Stimulated activated CD8-positive, alpha-beta memory T cell treated with anti-CD3 and anti-CD28 coated beads, Interleukin-12 subunit alpha, Interleukin-12 subunit beta, amount 100 ng/mL, for 24 hours (primary cell): Measurements from ENCODE around the gene SHCBP1L.

Source experiments
- DNase-seq: peaks from one replicate; pipeline ENCODE4 v3.0.0-alpha.2; 2020; ENCODE audit errors: extremely low read depth

SHCBP1L gene

DNA sequence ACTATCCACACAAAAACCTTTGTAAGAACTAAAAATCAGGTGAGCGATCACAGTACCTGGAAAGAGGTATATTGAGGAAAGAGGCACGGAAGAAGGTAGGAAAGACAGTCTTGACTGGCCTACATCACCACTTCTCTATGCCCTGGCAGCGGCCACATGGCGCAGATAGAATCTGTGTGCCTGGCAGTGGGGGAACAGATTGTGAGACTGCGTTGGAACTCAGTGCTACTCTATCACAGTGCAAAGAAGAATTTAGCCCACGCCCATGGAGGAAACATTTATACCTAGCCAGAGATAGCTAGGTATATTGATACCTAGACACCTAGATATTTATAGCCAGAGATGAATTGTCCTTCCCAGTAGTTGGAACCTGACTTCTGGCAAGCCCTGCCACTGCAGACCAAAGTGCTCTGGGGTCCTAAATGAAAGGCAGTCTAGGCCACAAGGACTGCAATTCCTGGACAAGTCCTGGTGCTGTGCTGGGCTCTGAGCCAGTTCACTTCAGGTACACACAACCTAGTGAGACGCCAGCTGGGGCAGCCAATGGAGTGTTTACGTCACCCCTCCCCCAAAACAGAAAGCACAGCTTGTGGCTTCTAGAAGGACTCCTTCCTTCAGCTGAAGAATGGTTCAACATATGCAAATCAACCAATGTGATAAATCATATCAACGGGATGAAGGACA lies 61.9 kb downstream of the SHCBP1L start:
- no peak for DNase-seq

DNA sequence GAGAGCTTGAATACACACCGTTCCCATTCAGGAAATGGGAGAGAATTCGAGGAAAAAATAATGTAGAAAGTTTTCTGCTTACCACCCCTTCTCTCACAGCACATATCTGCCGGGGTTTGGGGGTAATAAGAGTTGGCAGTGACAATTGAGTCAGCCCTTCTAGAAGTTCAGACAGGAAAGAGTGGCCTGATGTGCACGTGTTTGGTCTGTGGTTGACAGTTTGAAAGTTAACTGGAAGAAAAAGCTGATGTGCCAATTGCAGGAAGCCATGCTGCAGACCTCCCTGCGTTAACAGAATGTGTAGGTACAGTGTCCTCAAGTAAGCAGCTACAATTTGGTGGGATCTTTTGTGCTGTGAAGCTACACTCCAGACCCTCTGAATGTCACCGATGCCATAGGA lies 63.0 kb downstream of the SHCBP1L start:
- no peak for DNase-seq

DNA sequence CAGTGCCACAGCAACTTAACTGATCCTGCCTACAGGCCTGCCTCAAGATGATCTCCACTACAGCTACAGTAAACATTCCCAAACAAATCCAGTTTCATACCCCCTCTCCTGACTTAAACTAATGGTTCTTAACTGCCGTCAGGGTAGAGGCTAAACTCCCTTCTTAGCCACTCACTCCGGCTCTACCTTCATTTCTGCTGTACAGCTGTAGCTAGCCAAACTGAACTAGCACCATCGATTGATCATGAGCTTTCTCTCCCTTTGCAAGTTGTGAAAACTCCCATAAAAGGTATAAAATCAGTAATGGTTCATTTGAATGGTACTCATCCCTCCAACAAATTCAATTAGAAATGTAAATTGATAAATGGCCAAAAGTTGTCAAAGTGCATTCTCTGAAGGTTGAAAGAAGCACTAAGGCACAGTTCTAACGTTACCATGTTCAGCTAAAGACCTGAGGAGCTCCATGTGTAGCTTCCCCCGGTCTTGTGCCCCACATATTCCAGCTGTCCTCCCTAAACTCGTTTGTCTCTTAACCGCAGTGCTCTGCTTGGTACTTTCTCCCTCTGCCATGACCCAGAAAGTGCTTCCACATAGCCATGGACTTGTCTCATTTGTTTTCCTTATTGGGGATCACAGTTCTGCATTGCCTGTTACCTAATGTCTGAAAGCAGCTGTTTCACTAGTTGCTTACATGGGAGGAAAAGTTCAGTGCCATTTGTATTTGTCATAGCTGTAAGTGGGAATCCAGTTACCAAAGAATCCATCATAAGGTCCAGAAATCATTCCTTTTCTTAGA lies 64.0 kb downstream of the SHCBP1L start:
- no peak for DNase-seq

DNA sequence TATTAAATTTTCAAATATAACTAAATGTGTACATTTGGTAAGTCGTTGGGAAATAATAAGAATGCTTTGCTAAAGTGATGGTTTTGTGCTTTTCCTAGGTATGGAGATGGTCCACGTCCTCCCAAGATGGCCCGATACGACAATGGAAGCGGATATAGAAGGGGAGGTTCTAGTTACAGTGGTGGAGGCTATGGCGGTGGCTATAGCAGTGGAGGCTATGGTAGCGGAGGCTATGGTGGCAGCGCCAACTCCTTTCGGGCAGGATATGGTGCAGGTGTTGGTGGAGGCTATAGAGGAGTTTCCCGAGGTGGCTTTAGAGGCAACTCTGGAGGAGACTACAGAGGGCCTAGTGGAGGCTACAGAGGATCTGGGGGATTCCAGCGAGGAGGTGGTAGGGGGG lies 66.0 kb downstream of the SHCBP1L start:
- no peak for DNase-seq

DNA sequence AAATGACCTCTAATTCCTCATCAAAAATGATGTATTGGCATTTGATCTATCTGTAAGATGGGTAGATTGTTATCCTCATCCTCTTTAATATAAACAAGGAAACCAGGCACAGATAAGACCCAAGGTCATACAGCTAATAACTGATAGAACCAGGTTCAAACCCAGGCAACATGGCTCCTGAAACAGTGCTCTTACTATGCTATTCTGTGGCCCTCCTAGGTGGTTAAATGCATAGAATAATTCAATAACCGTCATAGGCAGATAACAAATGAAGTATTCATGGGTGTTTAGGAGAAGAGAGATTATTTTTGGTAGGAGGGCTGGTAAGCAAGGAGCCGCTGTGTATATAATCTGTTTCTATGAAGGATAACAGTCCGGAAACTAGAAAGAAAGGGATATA lies 67.4 kb downstream of the SHCBP1L start:
- DNase-seq: no peak

DNA sequence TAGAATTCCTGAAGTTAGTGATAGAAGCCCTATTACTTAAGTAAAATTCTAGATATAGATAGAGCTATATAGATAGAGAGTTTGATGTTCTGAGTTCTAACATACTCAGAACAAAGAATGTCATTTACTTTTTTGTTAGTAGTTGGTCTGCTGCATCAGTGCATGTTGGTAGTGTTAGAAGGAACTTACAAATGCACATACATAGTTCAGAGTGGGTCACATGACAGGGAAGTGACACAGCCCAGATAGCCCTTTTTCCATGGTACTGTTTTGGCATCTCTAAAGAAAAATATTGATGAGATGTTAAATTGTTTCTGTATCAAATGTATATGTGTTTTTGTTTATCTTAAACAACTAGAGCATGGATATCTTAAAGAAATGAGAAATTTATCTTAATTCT lies 68.1 kb downstream of the SHCBP1L start:
- no peak for DNase-seq

DNA sequence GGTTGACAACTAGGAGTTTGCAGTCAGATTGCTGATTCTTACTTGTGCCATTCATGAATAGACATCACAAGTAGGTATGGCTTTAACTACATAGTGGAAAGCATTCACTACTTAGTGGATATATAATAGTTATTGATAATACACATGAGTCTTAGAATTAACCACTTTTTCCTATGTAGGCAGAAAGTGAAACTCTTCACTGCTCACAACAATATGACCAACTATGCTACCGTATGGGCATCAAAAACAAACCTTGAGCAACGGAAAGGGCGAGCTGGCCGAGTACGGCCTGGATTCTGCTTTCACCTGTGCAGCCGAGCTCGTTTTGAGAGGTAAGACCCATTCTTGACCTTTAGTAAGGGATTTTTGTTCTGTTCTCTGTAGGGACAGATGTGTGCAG lies 75.1 kb downstream of the SHCBP1L start:
- no peak for DNase-seq

DNA sequence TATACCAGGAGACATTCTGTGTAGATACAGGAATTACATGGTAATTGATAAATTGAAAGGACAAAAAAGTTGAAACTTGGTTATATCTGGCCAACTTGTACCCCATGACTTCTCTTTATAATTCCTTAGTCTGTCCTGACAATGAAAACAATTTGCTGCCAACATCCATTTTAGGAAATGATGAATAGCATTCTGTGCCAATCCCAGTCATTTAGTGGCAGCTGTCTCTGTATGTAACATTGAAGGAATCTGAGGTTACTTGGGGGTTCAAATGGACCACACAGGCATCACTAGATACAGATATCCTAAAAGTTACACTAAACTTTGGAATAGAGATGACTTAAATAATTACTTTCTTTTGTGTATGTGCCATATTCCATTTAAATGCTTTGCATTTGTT lies 75.6 kb downstream of the SHCBP1L start:
- DNase-seq: no peak

DNA sequence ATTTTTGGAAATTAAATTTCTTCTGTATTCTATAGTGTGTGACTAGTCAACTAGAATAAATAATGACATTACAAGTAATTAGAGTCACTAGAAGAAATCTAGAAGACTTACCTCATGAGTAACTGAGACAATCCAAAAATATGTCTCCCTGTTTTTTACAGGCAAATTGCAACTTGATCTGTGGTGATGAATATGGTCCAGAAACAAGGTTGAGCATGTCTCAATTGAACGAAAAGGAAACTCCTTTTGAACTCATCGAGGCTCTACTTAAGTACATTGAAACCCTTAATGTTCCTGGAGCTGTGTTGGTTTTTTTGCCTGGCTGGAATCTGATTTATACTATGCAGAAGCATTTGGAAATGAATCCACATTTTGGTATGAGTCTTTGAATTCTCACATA lies 77.1 kb downstream of the SHCBP1L start:
- DNase-seq: no peak

DNA sequence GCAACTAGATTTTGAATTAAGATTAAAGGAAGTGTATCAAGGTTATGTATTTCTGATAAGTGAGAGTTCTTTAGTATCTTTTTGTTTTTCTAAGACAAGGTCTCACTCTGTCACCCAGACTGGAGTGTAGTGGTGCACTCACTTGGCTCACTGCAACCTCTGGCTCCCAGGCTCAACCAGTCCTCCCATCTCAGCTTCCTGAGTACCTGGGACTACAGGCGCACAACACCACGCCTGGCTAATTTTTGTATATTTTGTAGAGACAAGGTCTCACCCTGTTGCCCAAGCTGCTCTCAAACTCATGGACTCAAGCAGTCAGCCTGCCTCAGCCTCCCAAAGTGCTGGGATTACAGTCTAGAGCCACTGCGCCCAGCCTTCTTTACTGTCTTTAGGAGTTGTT lies 80.1 kb downstream of the SHCBP1L start:
- no peak for DNase-seq

DNA sequence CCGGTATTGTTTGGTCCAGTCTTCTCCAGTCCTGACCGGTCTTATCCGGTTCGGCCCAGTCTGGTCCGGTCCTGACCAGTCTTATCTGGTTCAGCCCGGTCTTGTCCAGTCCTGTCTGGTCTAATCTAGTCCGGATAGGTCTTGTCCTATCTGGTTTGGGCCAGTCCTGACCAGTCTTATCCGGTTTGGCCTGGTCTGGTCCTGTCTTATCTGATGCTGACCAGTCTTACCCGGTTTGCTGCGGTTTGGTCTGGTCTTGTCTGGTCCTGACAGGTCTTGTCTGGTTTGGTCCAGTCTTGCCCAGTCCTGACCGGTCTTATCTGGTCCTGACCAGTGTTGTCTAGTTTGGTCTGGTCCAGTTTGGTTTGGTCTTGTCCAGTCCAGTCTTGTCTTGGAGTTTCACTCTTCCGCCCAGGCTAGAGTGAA lies 83.7 kb downstream of the SHCBP1L start:
- no peak for DNase-seq

DNA sequence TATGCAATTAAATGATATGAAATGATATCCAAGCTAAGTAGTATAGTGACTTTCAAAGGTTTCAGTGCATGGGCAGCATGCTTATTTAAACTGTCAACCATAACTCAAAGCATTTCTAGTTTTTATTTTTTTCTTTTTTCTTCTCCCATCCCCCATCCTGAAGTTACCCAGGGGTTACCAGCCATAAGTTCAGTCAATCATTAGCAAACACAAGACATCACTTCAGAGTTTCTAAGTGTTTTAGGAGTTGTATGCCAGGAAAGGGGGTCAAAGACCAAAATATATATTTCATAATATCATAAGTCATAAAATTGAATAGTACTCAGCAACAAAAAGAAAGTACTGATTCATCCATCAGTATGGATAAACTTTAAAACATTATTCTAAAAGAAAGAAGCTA lies 85.1 kb downstream of the SHCBP1L start:
- no peak for DNase-seq

DNA sequence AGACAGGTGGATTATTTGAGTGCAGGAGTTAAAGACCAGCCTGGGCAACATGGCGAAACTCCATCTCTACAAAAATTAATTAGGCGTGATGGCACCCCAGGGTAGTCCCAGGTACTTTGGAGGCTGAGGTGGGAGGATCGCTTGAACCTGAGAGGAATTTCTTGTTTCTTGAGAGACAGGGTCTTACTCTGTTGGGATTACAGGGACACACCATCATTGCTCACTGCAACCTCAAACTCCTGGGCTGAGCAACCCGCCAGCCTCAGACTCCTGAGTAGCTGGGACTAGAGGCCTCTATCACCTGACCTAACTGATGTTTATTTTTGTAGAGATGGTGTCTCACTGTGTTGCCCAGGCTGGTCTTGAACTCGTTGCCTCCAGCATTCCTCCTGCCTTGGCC lies 89.0 kb downstream of the SHCBP1L start:
- no peak for DNase-seq

DNA sequence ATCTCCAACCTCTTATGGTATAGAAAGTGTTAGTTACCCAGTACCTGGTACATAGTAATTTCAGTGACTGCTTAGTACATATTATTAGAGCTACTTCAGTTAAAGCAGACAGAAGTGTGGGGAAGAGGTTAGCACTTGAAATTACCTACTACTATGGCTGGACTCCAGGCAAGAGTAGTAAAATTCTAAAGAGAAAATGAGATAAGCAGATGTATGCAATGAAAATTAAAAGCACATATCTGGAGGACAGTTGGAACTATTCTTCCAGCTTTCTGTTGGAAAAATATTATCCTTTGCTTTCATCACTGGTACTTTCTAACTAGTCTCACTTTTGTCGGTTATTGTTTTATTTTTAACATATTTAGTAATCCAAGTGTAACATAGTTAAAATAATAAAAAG lies 90.1 kb downstream of the SHCBP1L start:
- DNase-seq: no peak

DNA sequence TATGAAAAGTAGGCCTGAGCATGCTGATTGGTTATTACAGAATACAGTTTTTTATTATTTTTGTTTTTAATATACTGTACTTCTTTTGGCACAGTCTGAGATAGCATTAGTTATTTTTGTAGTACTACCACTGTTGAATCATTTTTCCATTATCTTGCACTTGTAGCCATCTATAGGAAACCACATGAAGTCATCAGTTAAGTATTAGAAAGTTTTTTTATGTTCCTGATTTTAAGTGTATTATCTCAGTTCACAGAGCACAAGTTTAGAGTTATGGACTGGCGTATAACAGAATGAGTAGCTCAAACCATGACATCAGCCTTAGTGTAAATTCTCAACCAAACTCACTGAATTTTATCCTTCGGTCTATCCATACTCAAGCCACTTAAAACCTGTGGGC lies 91.0 kb downstream of the SHCBP1L start:
- DNase-seq: no peak

DNA sequence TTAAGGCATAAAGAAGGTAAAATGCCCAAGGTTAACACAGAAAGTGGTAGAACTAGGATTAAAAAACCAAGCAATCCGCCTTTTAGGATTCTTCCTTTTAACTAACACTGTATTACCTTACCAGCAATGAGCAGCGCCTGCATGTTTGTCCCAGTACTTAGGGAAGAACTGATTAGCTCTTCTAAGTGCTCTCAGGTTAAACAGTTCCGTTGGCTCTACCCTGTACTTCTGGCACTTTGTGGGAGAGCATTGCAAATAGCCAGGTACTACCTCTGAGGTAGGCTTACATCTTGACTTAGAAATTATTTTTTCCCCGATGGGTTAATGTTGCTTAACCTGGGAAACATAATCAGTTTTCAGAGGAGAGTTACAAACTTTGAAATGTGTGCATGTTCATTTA lies 92.3 kb downstream of the SHCBP1L start:
- DNase-seq: no peak

DNA sequence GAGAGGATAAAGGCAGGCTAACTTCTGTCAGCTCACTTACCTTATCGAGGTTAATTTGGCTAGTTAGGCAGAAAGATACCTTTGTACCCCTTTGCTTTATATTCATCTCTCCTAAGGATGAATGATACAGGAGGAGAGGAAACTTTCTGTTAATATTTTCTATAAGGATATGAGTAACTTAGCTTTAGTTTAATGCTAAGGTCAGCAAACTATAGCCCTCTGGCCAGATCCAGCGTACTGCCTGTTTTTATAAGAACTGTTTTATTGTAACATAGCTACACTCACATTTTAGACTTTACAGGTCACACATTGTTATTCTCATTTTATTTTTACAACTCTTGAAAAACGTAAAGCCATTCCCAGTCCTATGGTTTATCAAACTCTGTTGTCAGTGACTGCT lies 95.8 kb downstream of the SHCBP1L start:
- no peak for DNase-seq

DNA sequence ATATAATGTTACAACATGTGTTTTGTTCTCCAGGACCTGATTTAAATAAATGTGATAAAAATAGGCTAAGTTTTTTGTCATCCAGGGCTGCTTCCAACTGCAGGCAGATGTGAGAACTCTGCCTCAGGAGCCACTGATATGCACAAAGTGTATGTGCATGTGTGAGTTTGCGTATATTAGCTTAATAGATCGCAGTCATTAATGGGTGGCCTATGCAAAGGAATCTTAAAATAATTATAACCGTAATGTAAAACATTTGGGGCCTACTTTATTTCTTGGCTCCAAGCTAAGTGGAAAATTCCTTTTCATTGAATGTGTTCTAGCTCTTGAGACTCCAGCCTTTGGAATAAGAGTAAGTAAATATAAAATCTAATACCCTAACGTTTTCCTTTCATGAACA lies 97.1 kb downstream of the SHCBP1L start:
- no peak for DNase-seq

DNA sequence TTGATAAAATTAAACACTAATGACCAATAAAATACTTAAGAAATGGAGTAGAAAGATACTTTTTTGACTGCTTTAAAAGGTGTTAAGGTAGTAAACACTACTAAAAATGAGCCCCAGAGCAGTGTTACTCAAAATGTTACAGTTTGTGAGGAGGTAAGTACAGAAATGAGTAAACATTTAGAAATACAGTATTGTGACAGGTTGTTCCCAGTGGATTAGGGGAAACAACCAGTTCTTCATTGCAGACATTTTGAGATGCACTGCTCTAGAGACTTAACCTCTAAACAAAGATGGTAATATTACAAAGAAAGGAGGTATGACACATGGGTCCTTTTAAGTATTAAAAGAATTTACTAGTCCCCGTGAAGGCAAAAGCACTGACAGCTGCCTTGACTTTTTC lies 101.1 kb downstream of the SHCBP1L start:
- DNase-seq: no peak

DNA sequence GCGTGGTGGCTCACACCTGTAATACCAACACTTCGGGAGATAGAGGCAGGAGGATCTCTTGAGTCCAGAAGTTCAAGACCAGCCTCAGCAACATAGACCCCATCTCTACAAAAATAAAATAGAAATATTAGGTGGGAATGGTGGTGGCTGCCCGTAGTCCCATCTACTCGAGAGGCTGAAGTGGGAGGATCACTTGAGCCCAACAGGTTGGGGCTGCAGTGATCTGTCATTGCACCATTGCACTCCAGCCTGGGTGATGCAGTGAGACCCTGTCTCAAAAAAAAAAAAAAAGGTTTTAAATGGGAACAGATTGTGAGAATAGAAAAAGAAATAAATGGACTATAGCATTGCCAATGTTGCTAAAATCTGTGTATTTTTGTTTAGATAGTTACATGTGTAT lies 102.6 kb downstream of the SHCBP1L start:
- no peak for DNase-seq
